ENCODE results near the gene SNX30. TPM values are rescaled to one million over a fixed set of nuclear protein-coding genes. Genes with fewer than 3 reads are reported as not detected.

The SNX30 gene
- total RNA-seq = 13.2 and 15.9 TPM in 2 replicates

GRCh38 chr9:112750016-112750763, at the start of gene SNX30:
TSS of gene SNX30 (plus strand) at chr9:112750760. CDS start at chr9:112751002, 242 bp downstream.

GRCh38 chr9:112717661-112718331, 32.8 kb upstream of the SNX30 start, which contains the start of gene INIP:
TSS of gene INIP (minus strand) at chr9:112718117. CDS start at chr9:112716485, 1,632 bp downstream.

GRCh38 chr9:112890106-112891081, 139.8 kb downstream of the SNX30 start, which contains the start of gene SLC46A2:
TSS of gene SLC46A2 (minus strand) at chr9:112890876. CDS start at chr9:112890681, 195 bp downstream.

Other genes with a start within 250 kb of the SNX30 start
- 16.2 and 18.2 TPM in 2 replicates for gene INIP, start 32.6 kb upstream of the SNX30 start, total RNA-seq
- gene SLC46A2, start 140.1 kb downstream of the SNX30 start, total RNA-seq = not detected in 2 replicates

Data from epithelial cell of alveolus of lung (primary cell).